GM12892 (cell line): ENCODE data around the gene TMC5.
"Not testable (repeated sequence)": the region's sequence is repeated elsewhere in the genome, so short reads cannot be mapped to it uniquely, and the experiment has no call there.

Source experiments
- POLR2AphosphoS5 ChIP-seq: IDR thresholded peaks from 2 replicates; pipeline ENCODE4 v1.6.1; 2011; ENCODE audit warnings: low read depth, low read length, control low read depth
- TAF1 ChIP-seq: IDR thresholded peaks from 2 replicates; pipeline ENCODE4 v1.6.1; 2011; ENCODE audit warnings: low read depth, mild to moderate bottlenecking, control low read depth, low read length, borderline replicate concordance

DNA sequence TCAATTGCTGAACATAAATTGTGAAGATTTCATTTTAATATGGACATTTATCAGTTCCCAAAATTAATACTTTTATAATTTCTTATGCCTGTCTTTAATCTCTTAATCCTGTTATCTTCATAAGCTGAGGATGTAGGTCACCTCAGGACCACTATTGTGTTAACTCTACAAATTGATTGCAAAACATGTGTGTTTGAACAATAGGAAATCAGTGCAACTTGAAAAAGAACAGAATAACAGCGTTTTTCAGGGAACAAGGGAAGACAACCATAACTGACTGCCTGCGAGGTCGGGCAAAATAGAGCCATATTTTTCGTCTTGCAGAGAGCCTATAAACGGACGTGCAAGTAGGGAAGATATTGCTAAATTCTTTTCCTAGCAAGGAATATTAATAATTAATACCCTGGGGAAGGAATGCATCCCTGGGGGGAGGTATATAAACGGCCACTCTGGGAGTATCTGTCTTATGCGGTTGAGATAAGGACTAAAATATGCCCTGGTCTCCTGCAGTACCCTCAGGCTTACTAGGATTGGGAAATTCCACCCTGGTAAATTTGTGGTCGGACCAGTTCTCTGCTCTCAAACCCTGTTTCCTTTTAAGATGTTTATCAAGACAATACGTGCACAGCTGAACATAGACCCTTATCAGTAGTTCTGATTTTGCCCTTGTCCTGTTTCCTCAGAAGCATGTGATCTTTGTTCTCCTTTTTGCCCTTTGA is 125.8 kb downstream of the TMC5 start:
- TF ChIP-seq POLR2AphosphoS5, TAF1: not testable (repeated sequence)
